T follicular helper cell (primary cell): ENCODE results near the gene NELFA.

Experiments
- DNase-seq: peaks from one replicate; pipeline ENCODE4 v3.0.0-alpha.2; 2020; ENCODE audit warnings: low read depth
- total RNA-seq, 2 experiments: gene quantifications; one replicate each; lab custom pipeline; 2026; lab: John Stamatoyannopoulos, UW

Gene NELFA
- 46.5 to 52.6 reads per million in 2 experiments for total RNA-seq

DNA sequence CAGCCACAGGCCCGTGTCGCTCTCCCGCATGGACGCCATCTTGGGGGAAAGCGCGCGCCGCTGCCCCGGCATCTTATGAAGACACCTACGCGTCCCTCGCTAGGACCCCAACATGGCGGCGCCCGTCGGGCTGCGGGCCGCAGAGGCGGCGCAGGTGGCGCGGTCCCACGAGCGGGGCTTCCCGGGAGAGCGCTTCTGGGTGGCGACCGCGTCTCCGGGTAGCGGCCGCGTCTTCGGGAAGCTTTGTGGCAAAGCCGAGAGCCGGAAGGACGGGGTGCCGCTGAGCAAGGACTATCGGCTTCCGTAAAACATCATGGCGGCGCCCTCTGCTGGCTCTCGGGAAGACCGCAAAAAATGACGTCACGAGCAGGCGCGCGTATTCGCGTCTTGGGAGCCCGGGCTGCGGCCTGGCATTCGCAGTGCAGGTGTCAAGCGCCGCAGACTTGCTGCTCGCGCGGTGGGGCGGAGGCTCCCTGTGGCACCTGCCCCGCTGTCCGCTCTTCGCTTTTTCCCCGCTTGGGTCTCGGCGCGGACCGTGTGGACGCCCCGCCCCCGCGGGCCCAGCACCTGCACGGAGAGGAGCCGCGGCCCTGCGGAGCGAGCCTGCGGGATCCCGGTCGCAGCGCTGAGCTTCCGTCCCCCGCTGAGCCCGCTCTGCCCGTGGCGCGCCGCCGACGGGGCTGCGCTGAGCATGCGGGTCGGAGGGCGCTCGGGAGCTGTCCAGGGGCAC, at the start of gene NELFA:
Gene NELFA (minus strand): TSS at position 54 of the 730 bp plus-strand sequence. CDS start 15 bp downstream, at position 39.
- peak; percentile 93 for DNase-seq

DNA sequence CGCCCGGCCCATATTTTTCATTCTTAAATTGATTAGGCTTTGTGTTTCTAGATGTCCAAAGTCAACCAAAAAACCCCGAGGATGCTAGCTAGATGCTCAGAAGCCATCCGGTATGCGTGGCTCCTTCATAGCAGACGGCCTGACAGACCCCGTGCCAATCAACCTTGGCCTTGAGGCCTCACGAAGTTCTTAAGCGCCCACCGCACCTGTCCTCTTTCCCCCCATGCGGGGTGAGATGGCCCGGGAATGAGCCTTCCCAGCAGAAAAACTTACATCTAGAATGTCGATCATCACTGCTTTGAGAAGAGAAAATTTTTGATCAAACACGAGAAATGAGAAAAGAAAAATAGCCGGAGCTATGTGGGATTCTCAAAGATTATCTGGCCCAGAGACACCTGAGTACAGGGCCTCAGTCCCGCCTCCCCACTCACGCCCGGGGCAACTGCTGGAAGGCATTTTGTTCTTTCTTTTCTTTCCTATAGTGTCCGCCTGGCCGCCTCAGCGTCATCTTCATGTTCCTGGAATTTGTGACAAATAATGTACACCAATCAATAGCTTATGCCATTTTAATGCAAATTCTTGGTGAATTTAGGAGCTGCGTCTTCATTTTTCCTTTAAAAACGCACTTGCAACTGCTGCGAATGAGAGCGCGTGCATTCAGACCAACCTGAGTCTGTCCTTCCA, 48.8 kb upstream of the NELFA start:
- no peak for DNase-seq

DNA sequence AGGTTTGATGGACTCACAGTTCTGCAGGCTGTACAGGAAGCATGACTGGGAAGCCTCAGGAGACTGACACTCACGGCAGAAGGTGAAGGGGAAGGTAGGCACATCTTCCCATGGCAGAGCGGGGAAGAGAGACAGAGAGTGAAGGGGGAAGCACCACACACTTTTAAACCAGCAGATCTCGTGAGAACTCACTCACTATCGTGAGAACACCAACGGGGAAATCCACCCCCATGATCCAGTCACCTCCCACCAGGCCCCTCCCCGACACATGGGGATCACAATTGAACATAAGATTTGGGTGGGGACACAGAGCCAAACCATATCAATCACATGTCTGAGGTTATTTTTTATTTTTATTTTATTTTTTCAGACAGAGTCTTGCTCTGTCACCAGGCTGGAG, 45.4 kb upstream of the NELFA start:
- no peak for DNase-seq

- DNase-seq = no peak
Observed at GRCh38 chr4:2051086-2051485, 42.3 kb upstream of the NELFA start.

DNA sequence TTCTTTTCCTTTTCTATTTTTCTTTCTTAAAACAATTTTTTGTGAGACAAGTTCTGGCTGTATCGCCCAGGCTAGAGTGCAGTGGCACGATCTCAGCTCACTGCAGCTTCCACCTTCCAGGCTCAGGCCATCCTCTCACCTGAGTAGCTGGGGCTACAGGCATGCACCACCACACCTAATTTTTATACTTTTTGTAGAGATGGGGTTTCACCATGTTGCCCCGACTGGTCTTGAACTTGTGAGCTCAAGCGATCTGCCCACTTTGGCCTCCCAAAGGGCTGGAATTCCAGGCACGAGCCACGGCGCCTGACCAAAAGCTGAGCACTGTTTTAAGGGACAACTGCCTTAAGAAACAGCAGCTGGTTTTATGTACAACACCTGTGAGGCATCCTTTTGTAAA, 41.0 kb upstream of the NELFA start:
- DNase-seq = no peak

DNA sequence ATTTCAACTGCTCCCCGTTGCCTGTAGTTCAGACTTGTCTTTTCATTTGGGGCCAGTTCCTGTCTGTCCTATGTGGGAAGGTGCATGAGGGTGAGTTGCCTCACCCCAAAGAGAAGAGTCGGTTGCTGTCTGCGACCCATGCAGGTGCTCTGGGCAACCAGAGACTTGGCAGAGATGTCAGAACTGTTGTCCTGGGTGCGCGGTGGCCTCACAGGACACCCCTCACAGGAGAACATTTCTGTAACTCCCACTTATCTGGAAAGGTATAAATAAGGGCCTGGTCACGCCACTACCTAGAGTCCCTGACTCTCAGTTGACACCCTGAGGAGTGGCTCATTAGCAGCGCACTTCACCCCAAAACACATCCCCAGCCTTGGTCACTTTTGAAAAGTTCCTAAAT, 40.6 kb upstream of the NELFA start:
- DNase-seq = no peak

- DNase-seq = no peak
Observed at GRCh38 chr4:2048831-2049230, 40.1 kb upstream of the NELFA start.

GRCh38 chr4:2047781-2048581, 39.2 kb upstream of the NELFA start:
- no peak for DNase-seq

- DNase-seq = no peak
Observed at GRCh38 chr4:2047031-2047660, 38.4 kb upstream of the NELFA start.

- no peak for DNase-seq
Observed at GRCh38 chr4:2046031-2046961, 37.5 kb upstream of the NELFA start.

- no peak for DNase-seq
Observed at GRCh38 chr4:2045518-2045951, 36.8 kb upstream of the NELFA start.

GRCh38 chr4:2044542-2045517, 36.1 kb upstream of the NELFA start:
- no peak for DNase-seq

DNA sequence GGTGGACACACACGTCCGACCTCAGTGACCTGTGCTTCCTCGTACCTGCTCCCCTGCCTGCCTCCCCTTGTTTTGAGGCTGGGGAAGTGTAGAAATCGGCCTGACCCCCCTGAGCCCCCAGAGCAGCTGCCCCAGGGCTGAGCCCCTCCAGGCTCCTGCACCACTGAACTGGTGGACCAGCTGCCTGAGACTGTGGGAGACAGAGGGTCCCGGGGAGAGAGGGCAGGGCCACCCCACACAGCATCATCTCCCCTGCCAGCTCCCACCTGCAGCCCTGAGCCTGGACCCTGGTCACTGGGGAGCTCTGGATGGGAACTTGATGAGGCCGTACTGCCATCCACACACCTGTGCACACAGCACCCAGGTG, 35.3 kb upstream of the NELFA start:
- DNase-seq = no peak

DNA sequence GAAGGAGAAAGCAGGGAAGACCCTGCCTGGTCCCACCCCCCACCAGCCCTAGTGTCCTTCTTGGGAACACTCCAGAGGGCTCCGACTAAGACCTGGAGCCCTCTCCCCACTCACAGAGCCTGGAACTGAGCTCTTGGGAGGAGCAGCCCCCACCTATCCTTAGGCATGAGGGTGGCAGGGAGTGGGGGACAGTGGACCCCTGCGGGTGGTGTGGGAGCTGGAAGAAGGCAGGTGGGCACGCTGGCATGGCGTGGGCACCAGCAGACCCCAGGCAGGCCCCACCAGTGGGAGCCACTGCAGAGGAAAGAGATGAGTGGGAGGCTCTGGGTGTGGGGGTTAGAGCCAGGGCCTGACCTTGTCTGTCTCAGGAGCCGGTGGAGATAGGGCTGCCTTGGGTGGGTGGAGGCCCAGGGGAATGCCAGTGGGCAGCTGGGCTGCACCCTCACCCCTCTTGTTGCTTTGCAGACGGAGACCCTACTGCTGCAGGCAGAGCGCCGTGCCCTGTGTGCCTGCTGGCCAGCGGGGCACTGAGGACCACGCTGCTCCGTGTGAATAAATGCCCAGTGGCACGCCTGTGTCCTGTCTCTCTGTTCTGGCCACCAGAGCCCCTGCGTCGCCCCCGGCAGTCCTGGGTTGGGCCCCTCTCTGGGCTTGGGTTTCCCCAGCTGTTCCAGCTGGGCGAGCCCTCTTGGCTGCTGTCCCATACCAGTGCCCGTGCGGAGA, 34.8 kb upstream of the NELFA start:
- DNase-seq = no peak

DNA sequence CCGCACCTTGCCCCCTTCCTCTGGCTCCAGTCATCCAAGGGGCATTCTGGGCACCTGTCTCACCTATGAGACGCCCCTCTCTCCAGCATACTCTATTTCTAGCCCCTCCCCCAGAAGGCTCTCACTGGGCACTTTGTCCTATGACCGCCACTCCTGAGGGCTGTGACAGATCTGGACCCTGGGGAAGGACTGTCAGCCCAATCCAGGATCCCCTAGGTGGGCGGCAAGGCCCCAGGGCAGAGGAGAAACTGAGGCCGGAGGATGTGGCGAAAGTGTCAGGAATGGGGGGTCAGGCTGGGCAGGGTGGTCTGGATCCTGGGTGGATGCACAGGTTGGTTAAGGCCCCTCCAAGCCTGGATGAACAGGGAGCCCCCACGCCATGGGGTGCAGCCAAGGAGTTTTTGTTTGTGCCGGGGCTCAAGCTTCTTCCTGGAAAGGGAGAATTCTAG, 34.2 kb upstream of the NELFA start:
- no peak for DNase-seq

- peak; percentile 14 for DNase-seq
Observed at GRCh38 chr4:2042204-2042946, 33.6 kb upstream of the NELFA start.

GRCh38 chr4:2041239-2042130, 32.7 kb upstream of the NELFA start:
- peak; percentile 61 for DNase-seq
